22Rv1 (cell line): ENCODE results near the gene NAPSA.

ENCODE experiments used
- H3K27ac ChIP-seq: fragments of 450-650 bp; 2 replicates; pipeline ENCODE4 v1.5.1; 2017
- CTCF ChIP-seq: fragments of 450-650 bp; IDR thresholded peaks from 2 replicates; pipeline ENCODE4 v1.5.1; 2017; ENCODE audit warnings: mild to moderate bottlenecking
- ZFX ChIP-seq: fragments of 450-650 bp; IDR thresholded peaks from 2 replicates; pipeline ENCODE4 v1.6.1; 2017; ENCODE audit warnings: antibody characterized with exemption, borderline replicate concordance

NAPSA gene

GRCh38 chr19:50378169-50378862 lies 12.9 kb upstream of the NAPSA start:
- no peak for TF ChIP-seq ZFX
- TF ChIP-seq CTCF: no peak

GRCh38 chr19:50377517-50377916 lies 12.1 kb upstream of the NAPSA start:
- H3K27ac ChIP-seq: peak overlapping the region; percentile 96

More at GRCh38 chr19:50378169-50378862, 12.9 kb upstream of the NAPSA start:
- H3K27ac ChIP-seq: no peak overlapping the region

GRCh38 chr19:50377051-50377461 lies 11.6 kb upstream of the NAPSA start:
- H3K27ac ChIP-seq: peak overlapping the region; percentile 96
- no peak for TF ChIP-seq ZFX
- TF ChIP-seq CTCF: no peak

More at GRCh38 chr19:50377517-50377916, 12.1 kb upstream of the NAPSA start:
- no peak for TF ChIP-seq CTCF
- no peak for TF ChIP-seq ZFX

GRCh38 chr19:50376166-50377050 lies 11.0 kb upstream of the NAPSA start, which contains the start of gene NR1H2:
NR1H2 (plus strand) TSS chr19:50376457; CDS start chr19:50377606, 1,149 bp downstream.
- TF ChIP-seq ZFX: no peak
- no peak for TF ChIP-seq CTCF
- H3K27ac ChIP-seq: peak within 1 kb of the TSS; percentile 96

- TF ChIP-seq CTCF (no peak), ZFX (no peak)
- H3K27ac ChIP-seq: no peak overlapping the region
These were observed 6.6 kb upstream of the NAPSA start for GRCh38 chr19:50371914-50372475.

- H3K27ac ChIP-seq: peak overlapping the region; percentile 79
- TF ChIP-seq CTCF (peak; percentile 86), ZFX (no peak)
These were observed 3.5 kb upstream of the NAPSA start for GRCh38 chr19:50368649-50369570.
